Measurements from ENCODE around the gene NR1I2.

Gene NR1I2

DNA sequence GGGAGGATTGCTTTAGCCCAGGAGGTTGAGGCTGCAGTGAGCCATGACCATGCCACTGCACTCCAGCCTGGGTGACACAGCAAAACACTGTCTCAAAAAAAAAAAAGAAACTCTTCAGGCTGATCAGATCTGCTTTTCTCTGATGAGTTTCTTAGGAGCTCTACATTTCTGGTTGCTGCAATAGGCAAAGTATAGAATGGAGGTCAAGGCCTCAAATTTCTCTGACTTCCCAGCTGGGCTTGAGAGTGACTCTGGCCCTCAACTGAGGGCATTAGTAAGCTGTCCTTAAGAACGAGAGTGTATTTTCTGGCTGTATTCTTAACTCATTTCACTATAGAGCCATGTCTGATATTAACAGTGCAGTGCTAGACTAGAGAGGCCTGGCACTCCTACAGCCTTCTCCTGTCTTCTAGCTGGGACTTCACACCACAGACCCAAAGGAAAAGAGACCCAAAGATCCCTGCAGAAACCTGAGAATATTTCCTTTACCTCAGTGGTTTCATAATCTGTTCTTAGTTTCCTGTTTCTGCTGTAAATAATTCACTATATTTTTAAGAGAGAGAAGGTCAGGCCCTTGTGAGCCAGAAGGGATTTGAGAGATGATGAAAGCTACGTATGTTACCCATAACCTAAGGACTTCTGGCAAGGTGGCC, 2.0 kb upstream of the NR1I2 start:
- DNase-seq = no peak

DNA sequence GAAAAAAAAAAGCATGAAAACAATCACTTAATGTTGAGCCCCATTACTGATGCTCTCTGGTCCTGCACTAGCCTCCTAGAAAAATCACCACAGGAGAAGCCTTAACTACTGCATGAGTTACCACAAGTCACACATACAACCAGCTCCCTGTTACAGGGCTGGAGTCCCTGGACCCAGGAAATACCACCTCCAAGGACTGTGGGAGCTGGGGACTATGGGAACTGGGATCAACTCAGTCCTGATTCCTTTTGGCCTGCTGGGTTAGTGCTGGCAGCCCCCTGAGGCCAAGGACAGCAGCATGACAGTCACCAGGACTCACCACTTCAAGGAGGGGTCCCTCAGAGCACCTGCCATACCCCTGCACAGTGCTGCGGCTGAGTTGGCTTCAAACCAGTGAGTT, 559 bp downstream of the NR1I2 start:
- DNase-seq = no peak

DNA sequence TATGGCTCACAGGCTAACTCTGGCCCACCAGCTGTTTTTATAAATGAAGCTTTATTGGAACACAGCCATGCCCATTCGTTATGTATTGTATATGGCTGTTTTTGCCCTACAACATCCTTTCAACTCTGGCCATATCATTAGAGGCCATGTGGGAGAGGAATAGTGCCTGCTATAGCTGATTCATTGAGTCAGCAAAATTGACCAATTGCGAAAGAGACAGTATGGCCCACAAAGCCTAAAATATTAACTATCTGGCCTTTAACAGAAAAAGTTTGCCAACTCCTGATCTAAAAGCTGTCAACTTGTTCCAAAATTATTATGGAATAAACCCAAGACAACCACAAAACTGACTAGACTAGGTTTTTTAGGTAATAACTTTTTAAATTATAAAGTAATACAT, 1.4 kb downstream of the NR1I2 start:
- DNase-seq = no peak

DNA sequence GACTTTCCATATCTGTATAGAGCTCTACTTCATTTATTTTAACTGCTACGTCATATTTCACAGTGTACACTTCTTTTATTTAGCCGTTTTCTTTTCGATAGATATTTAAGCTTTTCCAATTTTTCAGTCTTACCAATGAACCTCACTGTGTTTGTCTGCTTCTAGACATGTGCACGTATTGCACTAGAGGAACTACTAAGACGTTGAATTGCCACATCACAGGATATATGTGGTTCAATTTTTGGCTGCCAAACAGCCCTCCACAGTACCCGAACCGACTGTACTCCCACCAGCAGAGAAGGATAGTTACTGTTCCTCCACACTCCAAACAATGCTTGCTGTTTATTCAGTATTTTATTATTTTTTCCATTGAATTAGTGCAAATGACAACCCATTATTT, 2.0 kb downstream of the NR1I2 start:
- no peak for DNase-seq

DNA sequence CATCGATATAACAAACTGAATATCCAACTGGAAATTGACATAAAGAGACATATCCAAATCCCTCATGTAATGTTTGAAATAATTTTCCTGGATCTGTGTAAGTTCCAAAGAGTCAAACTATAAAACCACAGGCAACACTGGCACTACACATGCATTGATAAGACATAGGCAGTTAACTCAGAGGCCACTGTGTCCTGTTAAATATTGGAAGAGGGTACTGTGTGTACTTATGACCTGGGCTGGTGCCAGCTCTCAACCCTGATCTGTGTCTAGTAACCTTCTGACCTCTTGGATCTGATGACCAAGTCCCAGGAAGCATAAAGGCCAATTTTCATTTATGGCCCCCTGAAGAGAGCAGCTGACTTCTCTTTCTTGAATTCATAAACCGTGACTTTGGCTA, 4.5 kb downstream of the NR1I2 start:
- no peak for DNase-seq

DNA sequence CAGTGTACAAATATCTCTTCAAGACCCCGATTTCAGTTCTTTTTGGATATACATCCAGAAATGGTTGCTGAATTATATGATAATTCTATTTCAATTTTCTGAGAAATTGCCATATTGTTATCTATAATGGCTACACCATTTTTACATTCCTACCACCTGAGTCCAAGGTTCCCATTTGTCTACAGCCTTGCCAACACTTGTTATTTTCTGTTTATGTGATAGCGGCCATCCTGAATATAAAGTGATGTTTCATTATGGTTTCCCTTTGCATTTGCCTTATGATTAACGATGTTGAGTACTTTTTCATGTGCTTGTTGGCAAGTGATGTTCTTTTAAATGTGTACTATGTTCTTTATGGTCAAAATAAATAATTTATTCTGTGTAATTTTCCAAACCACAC, 8.5 kb downstream of the NR1I2 start:
- no peak for DNase-seq

DNA sequence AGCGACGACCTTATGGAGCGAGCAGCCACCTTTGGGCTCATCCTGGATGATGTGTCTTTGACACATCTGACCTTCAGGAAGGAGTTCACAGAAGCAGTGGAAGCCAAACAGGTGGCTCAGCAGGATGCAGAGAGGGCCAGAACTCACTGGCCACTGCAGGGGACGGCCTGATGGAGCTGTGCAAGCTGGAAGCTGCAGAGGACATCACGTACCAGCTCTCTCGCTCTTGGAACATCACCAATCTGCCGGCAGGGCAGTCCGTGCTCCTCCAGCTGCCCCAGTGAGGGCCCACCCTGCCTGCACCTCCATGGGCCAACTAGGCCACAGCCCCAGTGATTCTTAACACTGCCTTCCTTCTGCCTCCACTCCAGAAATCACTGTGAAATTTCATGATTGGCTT, 10.4 kb downstream of the NR1I2 start:
- DNase-seq = no peak

DNA sequence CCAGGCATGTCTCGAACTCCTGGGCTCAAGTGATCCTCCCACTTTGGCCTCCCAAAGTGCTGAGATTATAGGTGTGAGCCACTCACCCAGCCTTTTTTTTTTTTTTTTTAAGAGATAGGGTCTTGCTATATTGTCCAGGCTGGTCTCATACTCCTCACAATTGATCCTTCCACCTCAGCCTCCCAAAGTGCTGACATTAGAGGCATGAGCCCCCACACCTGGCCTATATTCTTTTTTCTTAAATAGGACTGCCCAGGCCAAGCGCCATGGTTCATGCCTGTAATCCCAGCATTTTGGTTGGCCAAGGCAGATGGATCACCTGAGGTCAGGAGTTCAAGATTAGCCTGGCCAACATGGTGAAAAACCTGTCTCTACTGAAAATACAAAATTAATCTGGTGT, 12.5 kb downstream of the NR1I2 start:
- DNase-seq = no peak

DNA sequence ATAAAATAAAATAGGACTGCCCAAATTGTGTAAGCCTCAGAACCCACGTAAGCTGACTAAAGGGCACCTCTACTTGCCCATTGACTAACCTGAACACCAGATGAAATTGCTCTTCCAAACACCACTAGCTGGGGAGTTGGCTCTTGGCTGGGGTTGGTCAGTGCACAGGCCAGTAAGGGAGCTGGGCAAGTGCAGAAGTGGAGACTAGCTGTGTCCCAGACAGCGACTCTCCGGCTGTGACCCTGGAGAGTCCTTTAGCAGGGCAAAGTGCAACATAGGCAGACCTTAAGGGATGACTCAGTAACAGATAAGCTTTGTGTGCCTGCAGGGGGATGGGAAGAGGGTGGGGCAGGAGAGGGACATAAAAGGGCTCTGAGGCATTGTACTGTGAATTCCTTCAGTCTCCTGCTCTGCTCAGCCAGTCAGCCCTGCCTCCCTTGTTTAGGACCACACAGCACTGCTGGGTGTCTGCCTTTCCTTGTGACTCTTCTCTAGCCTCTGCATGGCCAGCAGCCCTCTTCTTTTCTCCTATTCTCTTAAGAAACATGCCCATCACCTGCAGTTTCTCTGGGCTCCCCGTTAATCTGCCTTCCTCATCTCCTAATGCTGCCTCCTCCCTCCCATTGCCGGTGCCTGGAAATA, 13.2 kb downstream of the NR1I2 start:
- no peak for DNase-seq

DNA sequence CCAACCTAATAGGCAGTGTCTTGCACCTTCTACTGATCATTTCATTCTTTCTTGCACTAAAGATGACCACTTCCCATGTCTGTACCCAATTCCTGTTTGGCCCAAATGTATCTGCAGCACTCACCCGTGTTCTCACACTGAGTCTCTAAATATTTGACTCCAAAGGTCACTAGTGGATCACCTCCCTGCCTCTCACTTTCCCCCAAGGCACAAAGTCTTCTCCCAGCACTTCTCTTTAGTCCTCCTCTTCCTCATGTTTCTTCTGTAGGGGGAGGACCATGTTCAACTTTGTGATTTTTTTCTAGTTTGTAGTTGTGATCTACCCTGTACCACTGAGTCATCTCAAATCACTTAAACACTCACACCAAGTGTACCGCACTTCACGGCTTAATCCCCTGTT, 13.9 kb downstream of the NR1I2 start:
- DNase-seq = no peak

DNA sequence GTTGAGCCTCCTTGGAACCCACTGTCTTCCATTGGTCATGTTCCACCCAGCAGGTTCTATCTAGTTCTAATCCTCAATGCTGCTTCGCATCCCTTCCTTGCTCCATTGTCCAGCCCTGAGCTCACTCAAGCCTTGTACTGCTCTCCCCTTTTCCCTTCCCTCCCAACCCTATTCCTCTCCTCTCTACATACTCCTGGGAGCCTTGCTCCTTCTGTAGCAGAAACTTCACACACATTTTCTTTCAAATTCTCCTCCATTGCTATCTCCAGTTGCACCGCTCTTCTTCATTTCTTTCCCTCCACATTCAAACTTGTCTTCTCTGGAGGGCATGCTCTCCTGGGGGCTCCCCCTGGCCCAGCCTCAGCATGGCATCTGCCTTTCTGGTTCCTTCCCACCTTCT, 14.5 kb downstream of the NR1I2 start:
- DNase-seq = no peak

DNA sequence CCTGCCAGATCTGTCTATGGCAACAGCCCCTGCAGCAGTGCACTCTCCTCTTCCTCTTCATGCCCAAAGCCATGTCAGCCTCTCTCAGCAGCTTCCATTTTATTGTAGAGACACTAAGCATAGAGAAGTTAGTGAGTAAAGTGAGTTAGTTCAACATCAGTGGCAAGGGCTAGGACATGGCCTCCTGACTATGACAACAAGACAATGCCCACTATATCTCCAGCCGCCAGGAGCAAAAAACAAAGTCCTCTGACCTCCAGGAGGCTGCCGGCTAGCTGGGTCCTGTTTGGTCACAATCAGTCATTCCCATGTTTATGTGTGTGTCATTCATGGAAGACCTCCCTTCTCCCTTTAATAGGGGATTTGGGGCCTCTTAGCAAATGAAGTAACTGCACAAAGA, 14.9 kb downstream of the NR1I2 start:
- DNase-seq = no peak

DNA sequence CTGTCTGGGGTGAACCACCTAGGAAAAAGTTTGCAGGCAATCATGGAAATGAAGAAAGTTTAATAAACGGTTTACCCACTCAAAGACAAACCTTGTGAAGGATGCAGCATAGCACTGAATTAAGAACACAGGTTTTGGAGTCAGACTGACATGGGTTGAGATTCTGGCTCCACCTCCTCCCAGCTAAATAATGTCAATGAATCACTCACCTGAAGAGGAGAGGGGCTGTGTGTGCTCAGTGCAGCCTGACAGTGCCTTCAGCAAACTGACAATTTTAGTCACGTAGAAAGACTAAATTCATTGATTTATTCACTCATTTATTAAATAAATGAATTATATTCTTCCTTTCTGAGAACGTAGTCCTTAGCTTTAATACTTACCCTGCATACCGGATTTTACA, 18.9 kb downstream of the NR1I2 start:
- DNase-seq = no peak

DNA sequence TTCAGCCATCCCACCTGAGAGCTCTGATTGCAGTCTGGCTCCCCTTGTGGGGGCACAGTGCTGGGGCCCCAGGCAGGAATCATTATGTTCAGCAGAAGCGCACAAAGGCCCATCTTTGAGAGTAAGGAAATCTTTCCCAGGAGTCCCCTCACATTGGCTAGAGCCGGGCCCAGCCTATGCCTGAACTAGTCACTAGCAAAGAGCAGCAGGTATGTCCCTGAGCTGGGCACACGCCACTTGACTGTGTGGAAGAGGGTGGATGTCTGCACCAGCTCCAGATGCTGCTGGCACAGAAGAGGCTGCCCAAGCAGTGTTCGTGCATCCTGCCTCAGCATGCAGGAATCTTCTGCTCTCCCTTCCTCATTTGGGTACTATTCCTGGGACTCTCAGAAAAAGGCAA, 26.3 kb downstream of the NR1I2 start:
- DNase-seq = no peak

DNA sequence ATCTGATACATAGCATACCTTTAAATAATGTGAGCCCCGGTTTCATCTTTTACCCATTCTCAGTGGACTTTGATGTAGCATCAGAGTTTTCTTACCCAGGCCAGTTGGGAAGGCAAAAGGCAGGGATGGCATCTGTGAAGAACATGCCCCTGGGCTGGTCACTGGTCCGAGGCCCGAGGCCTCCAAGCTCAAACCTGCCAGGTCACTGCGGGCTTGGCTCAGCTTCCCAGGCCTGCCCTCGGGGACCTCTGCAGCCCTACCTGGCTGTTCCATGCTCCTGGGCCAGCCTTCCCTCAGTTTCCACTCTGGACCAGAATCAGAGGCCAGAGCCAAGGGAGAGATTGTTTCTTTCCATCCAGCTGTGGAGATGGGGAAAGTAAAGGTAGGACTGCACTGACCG, 26.9 kb downstream of the NR1I2 start:
- DNase-seq = no peak

DNA sequence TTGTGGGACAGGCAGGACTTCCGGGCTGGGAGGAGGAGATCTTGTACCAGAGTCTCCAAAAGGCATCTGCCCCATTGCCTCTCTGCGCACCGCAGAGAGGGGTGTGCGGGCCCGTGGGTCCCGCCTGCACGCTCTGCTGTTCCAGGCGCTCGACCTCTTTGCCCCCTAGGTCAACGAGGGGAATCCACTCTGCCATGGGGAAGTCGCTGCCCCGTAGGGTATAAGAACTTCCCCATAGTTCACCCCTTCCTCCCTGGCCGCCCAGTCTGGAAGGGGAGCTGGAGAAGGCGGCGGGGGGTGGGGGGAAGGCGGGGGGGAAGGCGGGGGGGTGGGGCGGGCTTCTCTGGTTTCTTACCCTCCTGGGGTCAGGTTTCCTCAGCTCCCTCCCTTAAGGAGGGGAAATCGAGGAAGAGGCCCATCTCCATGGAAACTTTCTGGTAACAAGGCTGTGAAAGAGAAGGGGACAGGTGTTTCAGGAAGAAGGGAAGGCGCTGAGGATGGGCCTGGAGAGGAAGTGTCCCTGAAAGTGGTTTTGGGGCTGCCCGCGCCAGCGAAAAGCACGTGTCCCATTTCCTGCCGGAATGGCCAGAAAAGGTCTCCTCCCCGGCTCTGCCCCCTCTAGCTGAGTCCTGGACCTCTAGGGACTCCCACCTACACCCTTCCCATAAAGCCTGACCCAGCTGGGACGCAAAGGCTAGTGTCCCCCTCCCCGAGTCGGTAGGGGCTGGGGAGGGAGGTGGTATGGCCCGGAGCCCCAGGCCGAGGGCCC, 27.5 kb downstream of the NR1I2 start:
- peak; percentile 19 for DNase-seq

DNA sequence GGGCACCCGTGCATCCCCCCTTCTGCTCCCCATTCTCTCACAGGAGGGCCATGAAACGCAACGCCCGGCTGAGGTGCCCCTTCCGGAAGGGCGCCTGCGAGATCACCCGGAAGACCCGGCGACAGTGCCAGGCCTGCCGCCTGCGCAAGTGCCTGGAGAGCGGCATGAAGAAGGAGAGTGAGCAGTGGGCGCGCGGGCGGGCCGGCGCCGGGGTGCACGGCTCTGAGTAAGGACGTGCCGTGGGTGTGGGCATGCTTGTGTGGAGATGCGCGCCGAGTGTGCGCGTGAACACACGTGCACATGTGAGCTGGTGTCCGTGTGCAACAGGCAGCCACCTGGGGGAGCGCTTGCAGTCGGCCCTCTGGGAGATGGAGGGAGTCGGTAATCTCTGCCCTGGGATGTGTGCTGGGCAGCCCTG, 28.1 kb downstream of the NR1I2 start:
- peak; percentile 69 for DNase-seq

DNA sequence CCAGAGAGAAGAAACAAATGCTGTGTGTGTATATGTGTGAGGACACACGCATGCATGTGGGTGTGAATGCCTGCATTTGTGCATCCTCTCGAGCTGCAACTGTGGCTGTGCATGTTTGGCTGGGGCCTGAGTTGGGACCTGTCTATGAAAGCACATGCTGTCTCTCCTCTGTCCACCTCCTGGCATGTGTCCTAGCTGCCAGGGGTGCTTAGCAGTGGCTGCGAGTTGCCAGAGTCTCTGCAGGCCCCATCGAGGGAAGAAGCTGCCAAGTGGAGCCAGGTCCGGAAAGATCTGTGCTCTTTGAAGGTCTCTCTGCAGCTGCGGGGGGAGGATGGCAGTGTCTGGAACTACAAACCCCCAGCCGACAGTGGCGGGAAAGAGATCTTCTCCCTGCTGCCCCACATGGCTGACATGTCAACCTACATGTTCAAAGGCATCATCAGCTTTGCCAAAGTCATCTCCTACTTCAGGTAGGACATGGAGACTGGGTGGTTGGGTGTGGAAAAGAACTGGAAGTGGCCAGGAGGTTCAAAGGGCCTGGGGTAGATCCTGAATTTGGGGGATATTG, 30.7 kb downstream of the NR1I2 start:
- DNase-seq = no peak

DNA sequence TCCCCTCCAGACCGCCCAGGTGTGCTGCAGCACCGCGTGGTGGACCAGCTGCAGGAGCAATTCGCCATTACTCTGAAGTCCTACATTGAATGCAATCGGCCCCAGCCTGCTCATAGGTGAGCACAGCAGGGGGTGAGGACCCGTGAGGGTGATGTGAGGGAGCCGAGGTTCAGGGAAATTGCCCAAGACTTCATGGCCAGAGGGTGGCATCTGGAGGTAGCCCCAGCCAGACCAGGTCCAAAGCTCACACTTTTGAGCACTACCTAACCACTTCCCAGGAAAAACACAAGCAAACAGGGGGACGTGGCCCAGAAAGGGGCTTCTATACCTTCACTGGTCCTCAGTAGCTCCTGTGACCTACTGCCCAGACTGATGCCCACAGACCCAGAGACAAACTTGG, 33.8 kb downstream of the NR1I2 start:
- no peak for DNase-seq

DNA sequence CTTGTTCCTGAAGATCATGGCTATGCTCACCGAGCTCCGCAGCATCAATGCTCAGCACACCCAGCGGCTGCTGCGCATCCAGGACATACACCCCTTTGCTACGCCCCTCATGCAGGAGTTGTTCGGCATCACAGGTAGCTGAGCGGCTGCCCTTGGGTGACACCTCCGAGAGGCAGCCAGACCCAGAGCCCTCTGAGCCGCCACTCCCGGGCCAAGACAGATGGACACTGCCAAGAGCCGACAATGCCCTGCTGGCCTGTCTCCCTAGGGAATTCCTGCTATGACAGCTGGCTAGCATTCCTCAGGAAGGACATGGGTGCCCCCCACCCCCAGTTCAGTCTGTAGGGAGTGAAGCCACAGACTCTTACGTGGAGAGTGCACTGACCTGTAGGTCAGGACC, 35.2 kb downstream of the NR1I2 start:
- DNase-seq = no peak

DNA sequence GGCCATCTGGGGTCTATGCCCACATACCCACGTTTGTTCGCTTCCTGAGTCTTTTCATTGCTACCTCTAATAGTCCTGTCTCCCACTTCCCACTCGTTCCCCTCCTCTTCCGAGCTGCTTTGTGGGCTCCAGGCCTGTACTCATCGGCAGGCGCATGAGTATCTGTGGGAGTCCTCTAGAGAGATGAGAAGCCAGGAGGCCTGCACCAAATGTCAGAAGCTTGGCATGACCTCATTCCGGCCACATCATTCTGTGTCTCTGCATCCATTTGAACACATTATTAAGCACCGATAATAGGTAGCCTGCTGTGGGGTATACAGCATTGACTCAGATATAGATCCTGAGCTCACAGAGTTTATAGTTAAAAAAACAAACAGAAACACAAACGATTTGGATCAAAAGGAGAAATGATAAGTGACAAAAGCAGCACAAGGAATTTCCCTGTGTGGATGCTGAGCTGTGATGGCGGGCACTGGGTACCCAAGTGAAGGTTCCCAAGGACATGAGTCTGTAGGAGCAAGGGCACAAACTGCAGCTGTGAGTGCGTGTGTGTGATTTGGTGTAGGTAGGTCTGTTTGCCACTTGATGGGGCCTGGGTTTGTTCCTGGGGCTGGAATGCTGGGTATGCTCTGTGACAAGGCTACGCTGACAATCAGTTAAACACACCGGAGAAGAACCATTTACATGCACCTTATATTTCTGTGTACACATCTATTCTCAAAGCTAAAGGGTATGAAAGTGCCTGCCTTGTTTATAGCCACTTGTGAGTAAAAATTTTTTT, 35.9 kb downstream of the NR1I2 start:
- no peak for DNase-seq

DNA sequence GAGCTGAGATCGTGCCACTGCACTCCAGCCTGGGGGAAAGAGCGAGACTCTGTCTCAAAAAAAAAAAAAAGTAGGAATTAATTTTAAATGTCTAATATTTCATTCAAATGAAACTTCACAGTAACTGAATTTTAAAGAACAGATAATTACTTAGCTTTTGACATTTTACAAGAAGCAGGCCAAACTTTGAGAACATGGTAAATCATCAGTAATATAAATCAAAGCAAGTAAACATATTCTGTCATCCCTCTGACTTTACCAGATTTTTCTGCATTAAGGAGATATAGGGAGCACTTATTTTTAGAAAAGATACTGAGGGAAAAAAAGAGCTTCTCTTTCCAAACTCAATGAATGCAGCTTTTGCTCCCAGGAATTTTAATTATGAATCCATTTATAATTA, 37.0 kb downstream of the NR1I2 start:
- no peak for DNase-seq

DNA sequence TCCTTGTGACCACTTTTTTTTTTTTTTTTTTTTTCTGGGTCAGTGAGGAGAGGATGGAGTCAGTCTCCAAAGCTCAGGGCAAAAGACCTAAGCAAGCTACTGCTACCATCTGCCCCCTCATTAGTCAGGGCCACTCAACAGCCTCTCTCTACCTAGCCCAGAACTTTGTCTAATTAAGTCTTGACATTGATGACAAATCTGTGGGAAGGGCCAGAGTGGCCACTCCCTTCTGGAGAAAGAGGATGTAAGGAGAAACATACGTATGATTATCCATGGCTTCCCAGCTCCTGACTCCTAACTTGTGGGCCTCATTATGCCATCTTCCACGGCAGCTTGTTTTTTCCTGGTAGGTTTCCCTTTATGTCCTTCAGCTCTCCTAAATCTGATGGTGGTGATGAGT, 37.9 kb downstream of the NR1I2 start:
- DNase-seq = no peak

All from CD4-positive, alpha-beta T cell treated with Interleukin-6 for 4 hours (primary cell).